ENCODE measurements around the gene RINT1.
"Not testable (repeated sequence)": the region's sequence is repeated elsewhere in the genome, so short reads cannot be mapped to it uniquely, and the experiment has no call there.

The RINT1 gene

DNA sequence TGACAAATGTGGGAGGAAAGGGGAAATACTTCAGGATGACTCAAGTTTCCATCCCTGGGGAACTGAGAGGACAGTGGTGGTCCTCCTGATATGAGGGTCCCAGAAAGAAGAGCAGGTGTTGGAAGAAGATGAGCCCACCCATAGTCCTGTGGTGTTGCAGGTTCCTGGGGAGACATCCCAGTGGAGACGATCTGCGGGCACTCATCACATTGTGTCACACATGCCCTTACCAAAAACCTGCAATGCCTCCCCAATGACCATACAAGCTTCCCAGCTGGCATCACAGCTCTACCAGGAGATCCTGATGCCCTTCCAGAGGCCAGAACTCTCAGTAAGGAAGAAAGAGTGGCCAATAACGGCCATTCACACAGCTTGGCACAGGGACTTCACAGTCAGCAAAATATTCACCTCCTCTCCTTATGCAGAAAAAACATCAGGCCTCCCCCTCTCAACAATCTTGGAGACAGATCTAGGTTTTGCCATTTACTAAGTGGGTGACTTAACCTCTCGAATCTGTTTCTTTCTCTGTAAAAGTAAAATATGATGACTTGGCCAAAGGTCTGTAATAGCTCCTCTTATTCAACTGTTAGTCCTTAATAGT, 19.0 kb upstream of the RINT1 start:
- Histone ChIP-seq H3K27ac (ENCODE audit: low read depth in 2 of 2, low read length in 2 of 2) (no peak overlapping the region), H3K9ac (ENCODE audit: low read depth in 1 of 2, low read length in 2 of 2) (no peak overlapping the region), H3K27me3 (ENCODE audit: control insufficient read depth in 2 of 2, insufficient read depth in 2 of 2, low read length in 2 of 2) (no peaks in the 10 kb centered on the region), H3K9me3 (ENCODE audit: control insufficient read depth in 2 of 2, low read length in 2 of 2) (no peaks in the 10 kb centered on the region), H3K36me3 (ENCODE audit: control insufficient read depth in 2 of 2, insufficient read depth in 2 of 2, low read length in 2 of 2) (peaks cover 0 to 2% of the 10 kb centered on the region in 2 donors), H3K4me1 (ENCODE audit: control insufficient read depth in 2 of 2, insufficient read depth in 2 of 2, low read length in 2 of 2) (no peaks in the 10 kb centered on the region), H3K4me3 (ENCODE audit: low read length in 2 of 2) (no peak overlapping the region)

DNA sequence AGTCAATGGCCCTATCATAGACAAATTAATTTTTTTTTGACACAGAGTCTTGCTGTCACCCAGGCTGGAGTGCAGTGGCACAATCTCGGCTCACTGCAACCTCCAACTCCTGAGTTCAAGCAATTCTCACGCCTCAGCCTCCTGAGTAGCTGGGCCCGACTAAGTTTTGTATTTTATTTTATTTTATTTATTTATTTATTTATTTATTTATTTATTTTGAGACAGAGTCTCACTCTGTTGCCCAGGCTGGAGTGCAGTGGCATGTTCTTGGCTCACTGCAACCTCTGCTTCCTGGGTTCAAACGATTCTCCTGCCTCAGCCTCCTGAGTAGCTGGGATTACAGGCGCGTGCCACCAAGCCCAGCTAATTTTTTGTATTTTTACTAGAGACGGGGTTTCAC, 16.4 kb upstream of the RINT1 start:
- not testable (repeated sequence) for H3K9me3 ChIP-seq (ENCODE audit: control insufficient read depth in 2 of 2, low read length in 2 of 2); H3K4me3 ChIP-seq (ENCODE audit: low read length in 2 of 2); H3K27ac ChIP-seq (ENCODE audit: low read depth in 2 of 2, low read length in 2 of 2); H3K9ac ChIP-seq (ENCODE audit: low read depth in 1 of 2, low read length in 2 of 2); H3K4me1 ChIP-seq (ENCODE audit: control insufficient read depth in 2 of 2, insufficient read depth in 2 of 2, low read length in 2 of 2); H3K27me3 ChIP-seq (ENCODE audit: control insufficient read depth in 2 of 2, insufficient read depth in 2 of 2, low read length in 2 of 2); H3K36me3 ChIP-seq (ENCODE audit: control insufficient read depth in 2 of 2, insufficient read depth in 2 of 2, low read length in 2 of 2)

DNA sequence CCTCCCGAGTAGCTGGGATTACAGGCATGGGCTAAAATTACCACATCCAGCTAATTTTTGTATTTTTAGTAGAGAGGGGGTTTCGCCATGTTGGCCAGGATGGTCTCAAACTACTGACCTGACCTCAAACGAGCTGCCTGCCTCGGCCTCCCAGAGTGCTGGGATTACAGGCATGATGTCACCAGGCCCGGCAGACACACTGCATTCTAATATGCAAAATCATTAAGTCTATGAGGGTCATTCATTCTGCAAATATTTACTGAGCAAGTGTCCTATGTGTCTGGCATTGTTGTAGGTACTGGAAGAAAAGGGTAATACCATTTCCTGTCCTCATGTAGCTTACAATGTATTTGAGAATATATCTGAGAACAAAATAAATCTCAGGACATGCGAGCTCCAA, 12.6 kb upstream of the RINT1 start:
- H3K9ac ChIP-seq (ENCODE audit: low read depth in 1 of 2, low read length in 2 of 2) = no peak overlapping the region
- peaks cover 0 to 3% of the 10 kb centered on the region in 2 donors for H3K36me3 ChIP-seq (ENCODE audit: control insufficient read depth in 2 of 2, insufficient read depth in 2 of 2, low read length in 2 of 2)
- H3K9me3 ChIP-seq (ENCODE audit: control insufficient read depth in 2 of 2, low read length in 2 of 2) = no peaks in the 10 kb centered on the region
- H3K27ac ChIP-seq (ENCODE audit: low read depth in 2 of 2, low read length in 2 of 2) = no peak overlapping the region
- H3K4me1 ChIP-seq (ENCODE audit: control insufficient read depth in 2 of 2, insufficient read depth in 2 of 2, low read length in 2 of 2) = peaks cover 12% of the 10 kb centered on the region in 2 donors
- H3K4me3 ChIP-seq (ENCODE audit: low read length in 2 of 2) = no peak overlapping the region
- H3K27me3 ChIP-seq (ENCODE audit: control insufficient read depth in 2 of 2, insufficient read depth in 2 of 2, low read length in 2 of 2) = no peaks in the 10 kb centered on the region

DNA sequence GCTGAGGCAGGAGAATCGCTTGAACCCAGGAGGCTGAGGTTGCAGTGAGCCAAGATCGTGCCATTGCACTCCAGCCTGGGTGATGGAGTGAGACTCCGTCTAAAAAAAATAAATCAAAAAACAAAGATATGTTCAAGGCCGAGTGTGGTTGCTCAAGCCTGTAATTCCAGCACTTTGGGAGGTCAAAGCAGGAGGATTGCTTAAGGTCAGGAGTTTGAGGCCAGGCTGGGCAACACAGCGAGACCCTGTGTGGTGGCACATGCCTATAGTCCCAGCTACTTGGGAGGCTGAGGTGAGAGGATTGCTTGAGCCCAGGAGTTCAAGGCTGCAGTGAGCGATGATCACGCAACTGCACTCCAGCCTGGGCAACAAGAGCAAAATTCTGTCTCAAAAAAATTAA, 11.4 kb upstream of the RINT1 start:
- not testable (repeated sequence) for H3K9ac ChIP-seq (ENCODE audit: low read depth in 1 of 2, low read length in 2 of 2); H3K9me3 ChIP-seq (ENCODE audit: control insufficient read depth in 2 of 2, low read length in 2 of 2); H3K27ac ChIP-seq (ENCODE audit: low read depth in 2 of 2, low read length in 2 of 2); H3K36me3 ChIP-seq (ENCODE audit: control insufficient read depth in 2 of 2, insufficient read depth in 2 of 2, low read length in 2 of 2); H3K27me3 ChIP-seq (ENCODE audit: control insufficient read depth in 2 of 2, insufficient read depth in 2 of 2, low read length in 2 of 2)
- Histone ChIP-seq H3K4me3 (ENCODE audit: low read length in 2 of 2) (peak overlapping the region in 1 of 2 donors; percentile 67), H3K4me1 (ENCODE audit: control insufficient read depth in 2 of 2, insufficient read depth in 2 of 2, low read length in 2 of 2) (peaks cover 12% of the 10 kb centered on the region in 2 donors)

DNA sequence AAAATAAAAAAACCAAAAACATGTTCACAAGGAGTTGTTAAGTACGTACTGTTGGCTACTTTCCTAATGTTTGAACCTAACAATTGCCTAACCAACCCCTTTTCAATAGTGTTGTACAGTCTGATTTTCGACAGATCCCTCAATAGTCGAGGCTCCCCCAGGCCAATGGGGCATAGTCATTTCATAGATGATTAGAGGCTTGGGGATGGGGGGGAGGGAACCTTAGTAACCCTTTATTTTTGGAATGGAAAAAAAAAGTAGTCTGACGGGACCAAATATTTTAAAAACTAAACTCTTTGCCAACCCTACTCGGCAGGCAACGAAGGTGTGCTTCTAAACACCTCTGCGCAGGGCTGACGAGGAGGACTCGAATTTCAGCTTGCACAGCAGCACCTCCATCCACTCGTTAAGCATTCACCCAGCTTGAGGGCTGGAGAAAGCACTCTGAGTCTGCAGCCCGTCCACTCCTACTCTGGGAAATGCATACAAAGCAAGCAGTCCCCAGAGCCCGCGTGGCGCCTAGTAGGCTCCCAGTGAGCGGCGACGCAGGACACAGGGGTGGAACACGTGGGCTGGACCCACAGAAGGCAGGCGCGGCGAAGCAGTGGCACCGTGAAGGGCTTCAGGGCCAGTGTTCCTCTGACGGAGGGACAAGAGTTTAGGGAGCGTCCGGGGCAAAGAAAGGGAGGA, 10.8 kb upstream of the RINT1 start:
- peaks cover 12% of the 10 kb centered on the region in 2 donors for H3K4me1 ChIP-seq (ENCODE audit: control insufficient read depth in 2 of 2, insufficient read depth in 2 of 2, low read length in 2 of 2)
- H3K9me3 ChIP-seq (ENCODE audit: control insufficient read depth in 2 of 2, low read length in 2 of 2) = no peaks in the 10 kb centered on the region
- peak overlapping the region; percentile 67 to 85 for H3K4me3 ChIP-seq (ENCODE audit: low read length in 2 of 2)
- peaks cover 0 to 3% of the 10 kb centered on the region in 2 donors for H3K36me3 ChIP-seq (ENCODE audit: control insufficient read depth in 2 of 2, insufficient read depth in 2 of 2, low read length in 2 of 2)
- no peaks in the 10 kb centered on the region for H3K27me3 ChIP-seq (ENCODE audit: control insufficient read depth in 2 of 2, insufficient read depth in 2 of 2, low read length in 2 of 2)
- peak overlapping the region; percentile 74 to 81 for H3K27ac ChIP-seq (ENCODE audit: low read depth in 2 of 2, low read length in 2 of 2)
- peak overlapping the region; percentile 27 to 75 for H3K9ac ChIP-seq (ENCODE audit: low read depth in 1 of 2, low read length in 2 of 2)

DNA sequence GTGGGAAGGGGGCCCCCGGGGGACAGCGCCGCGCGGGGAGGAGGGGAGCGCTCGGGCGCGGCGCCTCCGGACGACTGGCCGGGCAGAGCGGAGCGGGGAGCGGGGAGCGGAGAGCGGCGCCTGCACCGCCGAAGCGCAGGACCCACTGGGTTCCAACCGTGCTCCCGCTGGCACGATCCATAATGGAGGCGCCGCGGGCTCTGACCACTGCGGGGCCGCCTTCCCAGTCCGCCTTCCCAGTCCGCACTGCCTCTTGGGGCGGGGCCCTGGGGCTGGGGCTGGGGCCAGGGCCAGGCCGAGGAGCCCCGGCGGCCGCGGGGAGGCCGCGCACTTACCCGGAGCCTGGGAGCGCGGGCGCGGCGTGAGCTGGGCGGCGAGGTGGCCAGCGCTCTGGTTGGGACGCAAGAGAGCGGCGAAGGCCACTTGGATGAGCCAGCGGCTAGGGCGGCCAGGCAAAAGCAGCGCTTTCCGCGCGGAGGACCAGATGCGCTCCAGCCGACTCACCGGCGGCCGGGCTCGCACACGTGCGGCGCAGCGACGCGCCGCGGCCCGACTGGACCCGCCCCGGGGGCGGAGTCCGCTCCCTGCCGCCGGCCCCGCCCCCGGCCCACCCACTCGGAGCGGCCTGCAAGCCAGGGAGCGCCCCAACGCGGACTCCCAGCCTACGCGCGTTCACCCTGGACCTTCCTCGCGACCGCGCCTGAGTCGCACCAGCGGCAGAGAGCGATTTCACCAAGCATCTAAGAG, 10.1 kb upstream of the RINT1 start, which contains the start of gene PUS7:
Gene PUS7 (minus strand): TSS at position 555 of the 747 bp plus-strand sequence. CDS start 13,759 bp downstream, outside the sequence.
- H3K4me1 ChIP-seq (ENCODE audit: control insufficient read depth in 2 of 2, insufficient read depth in 2 of 2, low read length in 2 of 2) = peaks cover 12% of the 10 kb centered on the region in 2 donors
- H3K27ac ChIP-seq (ENCODE audit: low read depth in 2 of 2, low read length in 2 of 2) = peak within 1 kb of the TSS; percentile 74 to 81
- no peaks in the 10 kb centered on the region for H3K27me3 ChIP-seq (ENCODE audit: control insufficient read depth in 2 of 2, insufficient read depth in 2 of 2, low read length in 2 of 2)
- H3K36me3 ChIP-seq (ENCODE audit: control insufficient read depth in 2 of 2, insufficient read depth in 2 of 2, low read length in 2 of 2) = peaks cover 0 to 3% of the 10 kb centered on the region in 2 donors
- H3K4me3 ChIP-seq (ENCODE audit: low read length in 2 of 2) = peak within 1 kb of the TSS; percentile 67 to 85
- H3K9ac ChIP-seq (ENCODE audit: low read depth in 1 of 2, low read length in 2 of 2) = peak within 1 kb of the TSS; percentile 75 to 82
- H3K9me3 ChIP-seq (ENCODE audit: control insufficient read depth in 2 of 2, low read length in 2 of 2) = no peaks in the 10 kb centered on the region

DNA sequence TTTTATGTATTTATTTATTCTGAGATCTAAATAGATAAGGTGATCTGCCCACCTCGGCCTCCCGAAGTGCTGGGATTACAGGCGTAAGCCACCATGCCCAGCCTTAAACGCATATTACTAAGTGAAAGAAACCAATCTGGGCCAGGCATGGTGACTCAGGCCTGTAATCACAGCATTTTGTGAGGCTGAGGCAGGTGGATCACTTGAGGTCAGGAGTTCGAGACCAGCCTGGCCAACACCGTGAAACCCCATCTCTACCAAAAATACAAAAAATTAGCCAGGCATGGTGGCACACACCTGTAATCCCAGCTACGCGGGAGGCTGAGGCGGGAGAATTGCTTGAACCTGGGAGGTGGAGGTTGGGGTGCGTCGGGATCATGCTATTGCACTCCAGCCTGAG, 7.6 kb upstream of the RINT1 start:
- H3K9me3 ChIP-seq (ENCODE audit: control insufficient read depth in 2 of 2, low read length in 2 of 2); H3K9ac ChIP-seq (ENCODE audit: low read depth in 1 of 2, low read length in 2 of 2); H3K36me3 ChIP-seq (ENCODE audit: control insufficient read depth in 2 of 2, insufficient read depth in 2 of 2, low read length in 2 of 2); H3K27ac ChIP-seq (ENCODE audit: low read depth in 2 of 2, low read length in 2 of 2); H3K4me3 ChIP-seq (ENCODE audit: low read length in 2 of 2); H3K27me3 ChIP-seq (ENCODE audit: control insufficient read depth in 2 of 2, insufficient read depth in 2 of 2, low read length in 2 of 2): not testable (repeated sequence)
- H3K4me1 ChIP-seq (ENCODE audit: control insufficient read depth in 2 of 2, insufficient read depth in 2 of 2, low read length in 2 of 2) = peaks cover 12% of the 10 kb centered on the region in 2 donors

DNA sequence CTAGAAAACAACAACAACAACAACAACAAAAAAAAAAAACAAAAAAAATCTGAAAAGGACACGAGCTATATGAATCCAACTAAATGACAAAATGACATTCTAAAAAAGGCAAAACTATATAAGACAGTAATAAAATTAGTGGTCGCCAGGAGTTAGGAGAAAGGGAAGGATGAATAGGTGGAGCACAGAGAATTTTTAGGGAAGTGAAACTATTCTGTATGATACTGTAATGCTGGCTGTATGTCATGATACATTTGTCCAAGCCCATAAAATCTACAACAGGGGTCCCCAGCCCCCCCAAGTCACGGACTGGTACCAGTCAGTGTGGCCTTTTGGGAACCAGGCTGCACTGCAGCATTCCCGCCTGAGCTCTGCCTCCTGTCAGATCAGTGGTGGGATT, 7.2 kb upstream of the RINT1 start:
- no peaks in the 10 kb centered on the region for H3K9me3 ChIP-seq (ENCODE audit: control insufficient read depth in 2 of 2, low read length in 2 of 2)
- H3K36me3 ChIP-seq (ENCODE audit: control insufficient read depth in 2 of 2, insufficient read depth in 2 of 2, low read length in 2 of 2) = no peaks in the 10 kb centered on the region
- peaks cover 12% of the 10 kb centered on the region in 2 donors for H3K4me1 ChIP-seq (ENCODE audit: control insufficient read depth in 2 of 2, insufficient read depth in 2 of 2, low read length in 2 of 2)
- H3K9ac ChIP-seq (ENCODE audit: low read depth in 1 of 2, low read length in 2 of 2) = no peak overlapping the region
- H3K27ac ChIP-seq (ENCODE audit: low read depth in 2 of 2, low read length in 2 of 2) = no peak overlapping the region
- H3K27me3 ChIP-seq (ENCODE audit: control insufficient read depth in 2 of 2, insufficient read depth in 2 of 2, low read length in 2 of 2) = no peaks in the 10 kb centered on the region
- no peak overlapping the region for H3K4me3 ChIP-seq (ENCODE audit: low read length in 2 of 2)

DNA sequence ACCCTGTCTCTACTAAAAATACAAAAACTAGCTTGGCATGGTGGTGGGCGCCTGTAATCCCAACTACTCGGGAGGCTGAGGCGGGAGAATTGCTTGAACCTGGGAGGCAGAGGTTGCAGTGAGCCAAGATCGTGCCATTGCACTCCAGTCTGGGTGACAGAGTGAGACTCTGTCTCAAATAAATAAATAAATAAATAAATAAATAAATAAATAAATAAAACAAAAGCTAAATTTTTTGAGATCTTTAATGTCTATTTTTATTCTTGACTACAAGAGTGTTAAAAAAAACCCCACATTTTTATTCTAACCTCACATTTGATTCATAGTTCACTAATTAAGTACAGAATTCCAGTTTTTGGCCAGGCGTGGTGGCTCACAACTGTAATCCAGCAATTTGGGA, 4.3 kb upstream of the RINT1 start:
- not testable (repeated sequence) for H3K27ac ChIP-seq (ENCODE audit: low read depth in 2 of 2, low read length in 2 of 2); H3K36me3 ChIP-seq (ENCODE audit: control insufficient read depth in 2 of 2, insufficient read depth in 2 of 2, low read length in 2 of 2); H3K4me3 ChIP-seq (ENCODE audit: low read length in 2 of 2); H3K4me1 ChIP-seq (ENCODE audit: control insufficient read depth in 2 of 2, insufficient read depth in 2 of 2, low read length in 2 of 2); H3K9ac ChIP-seq (ENCODE audit: low read depth in 1 of 2, low read length in 2 of 2); H3K9me3 ChIP-seq (ENCODE audit: control insufficient read depth in 2 of 2, low read length in 2 of 2); H3K27me3 ChIP-seq (ENCODE audit: control insufficient read depth in 2 of 2, insufficient read depth in 2 of 2, low read length in 2 of 2)

DNA sequence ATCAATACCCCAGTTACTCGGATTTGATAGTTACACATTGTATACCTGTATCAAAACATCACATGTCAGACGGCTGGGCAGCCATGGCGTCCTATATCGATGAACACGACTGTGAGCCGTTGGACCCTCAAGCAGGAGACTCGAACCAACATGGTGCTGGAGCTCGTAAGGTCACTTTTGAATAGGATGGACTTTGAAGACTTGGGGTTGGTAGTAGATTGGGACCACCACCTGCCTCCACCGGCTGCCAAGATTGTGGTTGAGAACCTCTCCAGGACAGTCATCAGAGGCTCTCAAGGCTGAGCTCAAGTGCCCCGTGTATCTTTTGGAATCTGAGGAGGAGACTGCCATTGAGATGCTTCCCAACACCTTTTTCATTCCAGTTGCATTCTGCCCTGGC, 1.9 kb upstream of the RINT1 start:
- no peaks in the 10 kb centered on the region for H3K9me3 ChIP-seq (ENCODE audit: control insufficient read depth in 2 of 2, low read length in 2 of 2)
- H3K9ac ChIP-seq (ENCODE audit: low read depth in 1 of 2, low read length in 2 of 2) = no peak overlapping the region
- no peaks in the 10 kb centered on the region for H3K36me3 ChIP-seq (ENCODE audit: control insufficient read depth in 2 of 2, insufficient read depth in 2 of 2, low read length in 2 of 2)
- peaks cover 11 to 14% of the 10 kb centered on the region in 2 donors for H3K4me1 ChIP-seq (ENCODE audit: control insufficient read depth in 2 of 2, insufficient read depth in 2 of 2, low read length in 2 of 2)
- no peak overlapping the region for H3K4me3 ChIP-seq (ENCODE audit: low read length in 2 of 2)
- H3K27ac ChIP-seq (ENCODE audit: low read depth in 2 of 2, low read length in 2 of 2) = no peak overlapping the region
- no peaks in the 10 kb centered on the region for H3K27me3 ChIP-seq (ENCODE audit: control insufficient read depth in 2 of 2, insufficient read depth in 2 of 2, low read length in 2 of 2)
